Eye (tissue), 1 donor: ENCODE measurements around the gene CCDC85B.

ENCODE experiments used
- DNase-seq: peaks from one replicate; pipeline ENCODE4 v3.0.0-alpha.2; 2015

Gene CCDC85B

DNA sequence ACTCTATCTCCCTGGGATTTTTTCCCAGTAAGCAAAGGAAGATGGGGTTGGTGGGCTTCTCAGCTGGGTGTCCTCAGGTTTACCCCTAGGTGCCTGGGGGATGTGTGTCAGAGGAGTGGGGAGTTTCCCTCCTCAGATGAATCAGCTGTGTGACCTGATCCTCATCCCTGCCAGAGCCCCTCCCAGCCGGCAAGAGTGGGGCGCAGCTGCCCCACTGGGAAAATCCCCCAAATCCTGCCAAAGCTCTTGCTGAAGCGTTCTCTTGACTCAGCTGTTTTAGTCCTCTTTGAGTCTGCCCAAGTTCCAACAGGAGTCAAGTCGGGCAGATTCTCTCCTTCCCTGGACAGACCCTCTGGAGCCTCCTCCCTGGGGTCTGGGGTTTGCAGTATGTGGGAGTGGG is 22.4 kb downstream of the CCDC85B start:
- DNase-seq: no peak

- peak; percentile 54 for DNase-seq
Observed at GRCh38 chr11:65915101-65915820, 24.8 kb downstream of the CCDC85B start.

DNA sequence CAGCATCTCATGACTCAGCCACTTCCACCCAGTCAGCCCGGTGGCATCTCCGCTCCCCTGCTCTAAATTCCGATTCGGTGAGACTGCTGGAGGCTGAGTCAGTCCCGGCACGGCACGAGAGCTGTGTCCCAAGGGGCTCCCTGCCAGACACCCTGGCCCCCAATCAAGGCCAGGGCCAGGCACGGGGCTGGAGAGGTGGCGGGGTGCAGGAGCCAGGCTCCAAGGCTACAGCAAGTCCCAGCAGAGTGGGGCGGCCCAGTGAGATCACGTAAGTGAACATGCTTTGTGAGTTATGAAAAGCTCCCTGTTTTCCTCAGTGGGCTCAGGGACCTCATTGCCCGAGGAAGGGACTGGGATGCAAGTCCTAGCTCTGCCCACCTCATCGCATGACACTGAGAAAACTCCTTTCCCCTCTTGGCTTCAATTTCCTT is 25.4 kb downstream of the CCDC85B start:
- DNase-seq: peak; percentile 36

- no peak for DNase-seq
Observed at GRCh38 chr11:65916391-65916790, 25.9 kb downstream of the CCDC85B start.

GRCh38 chr11:65917077-65917433 is 26.6 kb downstream of the CCDC85B start:
- no peak for DNase-seq

DNA sequence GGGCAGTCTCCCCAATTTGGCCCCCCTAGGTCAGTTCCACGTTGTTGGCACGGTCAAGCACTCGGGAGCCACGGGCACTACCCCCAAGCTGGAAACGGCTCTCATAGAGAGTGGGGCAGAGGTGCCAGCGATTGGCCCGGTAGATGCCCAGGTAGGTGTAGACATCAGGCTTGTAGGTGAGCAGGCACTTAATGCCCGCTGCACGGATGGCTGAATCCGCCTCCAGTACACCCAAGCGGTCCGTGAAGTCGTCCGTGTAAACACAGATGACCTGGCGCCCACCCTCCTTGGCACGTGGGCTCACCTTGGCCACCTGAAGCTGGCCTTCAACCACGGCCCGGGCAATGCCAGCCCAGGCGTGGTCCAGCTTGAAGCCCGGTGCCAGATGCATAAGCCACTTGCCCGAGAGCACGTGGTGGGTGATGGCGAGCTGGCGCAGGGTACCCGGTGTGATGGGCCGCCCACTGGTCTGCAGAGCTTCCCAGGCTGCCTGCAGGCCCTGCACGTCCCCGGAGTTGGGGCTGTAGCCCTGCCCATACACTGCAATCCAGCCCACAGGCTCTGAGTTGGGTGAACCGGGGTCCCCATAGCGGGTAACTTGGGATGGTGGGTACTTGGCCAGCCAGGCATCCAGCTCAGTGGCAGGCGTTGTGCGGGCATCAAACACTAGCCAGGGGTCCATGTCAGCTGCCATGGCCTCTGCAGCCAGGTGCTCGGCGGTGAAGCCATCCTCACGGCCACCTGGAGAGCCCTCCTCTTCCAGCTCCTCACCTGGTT is 27.1 kb downstream of the CCDC85B start:
- no peak for DNase-seq

DNA sequence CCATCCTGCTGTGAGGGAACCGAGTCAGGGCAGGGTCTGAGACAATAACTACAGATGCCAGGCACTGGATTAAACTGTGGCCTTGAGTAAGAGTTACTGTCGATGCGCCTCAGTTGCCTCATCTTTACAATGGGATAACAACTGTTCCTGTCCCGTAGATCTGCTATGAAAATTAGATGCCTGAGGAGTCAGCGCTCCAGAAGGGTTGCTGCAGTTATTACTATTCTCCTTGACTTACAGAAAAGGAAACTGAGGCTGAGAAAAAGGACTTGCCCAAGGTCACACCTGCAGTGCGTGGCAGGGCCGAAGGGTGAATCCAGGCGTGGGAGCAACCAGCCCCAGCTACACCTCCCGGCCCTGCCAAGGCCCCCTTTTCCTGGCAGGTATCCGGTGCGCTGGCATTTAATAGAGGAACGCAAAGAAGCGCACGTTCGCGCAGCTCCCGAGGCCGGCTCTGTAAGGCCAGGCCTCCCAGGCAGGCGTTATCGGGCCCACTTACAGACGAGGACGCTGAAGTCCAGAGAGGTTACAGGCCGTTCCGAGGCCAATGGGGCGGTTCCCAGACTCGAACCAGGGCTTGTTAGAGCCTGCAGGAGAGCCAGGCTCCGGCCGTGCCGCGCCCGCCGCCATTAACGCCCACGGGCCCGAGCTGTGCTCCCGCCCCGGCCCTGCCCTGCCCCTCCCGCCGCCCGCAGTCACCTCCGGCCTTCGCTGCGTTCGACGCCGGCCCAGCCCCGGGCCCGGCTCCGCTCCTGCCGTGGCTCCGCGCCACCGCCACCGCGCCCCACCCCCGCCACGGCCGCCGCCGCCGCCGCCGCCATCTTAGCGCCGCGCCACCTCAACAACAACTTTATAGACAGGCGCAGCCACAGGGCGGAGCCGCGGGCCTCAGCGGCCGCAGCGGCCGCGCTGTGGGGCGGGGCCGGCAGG is 28.0 kb downstream of the CCDC85B start, which contains the start of gene C11orf68:
Gene C11orf68, minus strand, starts transcription at position 852 of the 930 bp plus-strand sequence. Its CDS starts 31 bp downstream, at position 821.
- DNase-seq: peak; percentile 67

- peak; percentile 99 for DNase-seq
Observed at GRCh38 chr11:65919141-65919572, 28.7 kb downstream of the CCDC85B start, which contains the start of gene DRAP1. DRAP1 (plus strand) TSS chr11:65919426; CDS start chr11:65919502, 76 bp downstream.

DNA sequence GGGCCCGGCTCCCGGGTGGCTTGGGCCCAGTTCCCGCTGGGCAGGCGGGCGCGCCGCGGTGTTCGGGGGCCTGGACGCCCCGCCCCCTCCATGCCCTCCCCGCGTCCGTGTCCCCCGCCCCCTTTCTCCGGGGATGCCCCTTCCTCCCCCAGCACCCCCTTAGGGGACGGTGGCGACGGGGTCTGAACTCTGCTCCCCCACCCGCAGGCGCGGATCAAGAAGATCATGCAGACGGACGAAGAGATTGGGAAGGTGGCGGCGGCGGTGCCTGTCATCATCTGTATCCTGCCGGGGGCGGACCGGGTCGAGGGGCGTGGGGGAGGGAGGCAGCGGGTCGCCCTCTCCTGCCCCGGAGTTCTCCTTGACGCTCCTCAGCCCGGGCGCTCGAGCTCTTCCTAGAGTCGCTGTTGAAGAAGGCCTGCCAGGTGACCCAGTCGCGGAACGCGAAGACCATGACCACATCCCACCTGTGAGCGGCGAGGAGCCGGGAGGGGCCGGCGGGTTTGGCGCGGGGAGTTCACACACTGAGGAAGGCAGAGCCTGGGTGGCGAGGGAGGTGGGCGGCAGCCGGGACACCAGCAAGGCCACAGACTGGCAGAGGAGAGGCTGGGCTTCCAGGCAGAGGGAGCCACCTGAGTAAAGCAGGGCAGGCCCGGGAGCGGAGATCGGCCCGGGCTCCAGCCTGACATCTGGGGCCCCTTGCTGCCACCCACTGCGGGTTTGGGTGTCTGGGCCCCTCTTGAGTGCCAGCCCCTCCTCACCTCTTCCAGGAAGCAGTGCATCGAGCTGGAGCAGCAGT is 29.3 kb downstream of the CCDC85B start:
- peak; percentile 66 for DNase-seq

DNA sequence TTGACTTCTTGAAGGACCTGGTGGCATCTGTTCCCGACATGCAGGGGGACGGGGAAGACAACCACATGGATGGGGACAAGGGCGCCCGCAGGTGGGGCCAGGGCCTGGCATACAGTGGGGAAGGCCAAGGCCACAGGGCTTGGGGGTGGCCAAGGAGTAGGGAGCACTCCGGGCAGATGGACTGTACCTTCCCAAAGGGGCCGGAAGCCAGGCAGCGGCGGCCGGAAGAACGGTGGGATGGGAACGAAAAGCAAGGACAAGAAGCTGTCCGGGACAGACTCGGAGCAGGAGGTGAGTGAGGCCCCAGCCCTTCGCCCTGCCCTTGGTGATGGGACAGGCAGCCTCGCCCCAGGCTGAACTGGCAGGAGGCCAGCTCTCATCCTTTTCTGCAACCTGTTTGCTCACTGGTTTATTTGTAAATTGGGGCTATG is 29.9 kb downstream of the CCDC85B start:
- no peak for DNase-seq

GRCh38 chr11:65921033-65921555 is 30.6 kb downstream of the CCDC85B start:
- no peak for DNase-seq

DNA sequence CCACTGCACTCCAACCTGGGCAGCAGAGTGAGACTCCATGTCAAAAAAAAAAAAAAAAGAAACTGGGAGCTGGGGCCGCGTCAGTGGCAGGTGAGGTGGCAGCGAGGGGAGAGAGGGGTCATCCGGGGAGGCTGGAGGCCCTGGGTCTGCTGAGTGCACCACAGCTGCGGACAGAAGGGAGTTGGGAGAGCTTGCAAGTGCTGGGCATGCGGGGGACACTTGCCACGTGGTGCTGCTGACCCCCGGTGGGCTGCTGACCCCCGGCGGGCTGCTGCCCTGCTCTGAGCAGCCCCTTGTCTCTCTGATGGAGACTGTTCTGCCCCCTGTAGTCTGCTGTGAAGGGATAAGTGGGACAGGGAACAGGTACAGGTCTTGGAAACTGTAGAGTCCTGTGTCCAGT is 31.4 kb downstream of the CCDC85B start:
- no peak for DNase-seq

GRCh38 chr11:65922565-65922964 is 32.1 kb downstream of the CCDC85B start:
- DNase-seq: no peak

DNA sequence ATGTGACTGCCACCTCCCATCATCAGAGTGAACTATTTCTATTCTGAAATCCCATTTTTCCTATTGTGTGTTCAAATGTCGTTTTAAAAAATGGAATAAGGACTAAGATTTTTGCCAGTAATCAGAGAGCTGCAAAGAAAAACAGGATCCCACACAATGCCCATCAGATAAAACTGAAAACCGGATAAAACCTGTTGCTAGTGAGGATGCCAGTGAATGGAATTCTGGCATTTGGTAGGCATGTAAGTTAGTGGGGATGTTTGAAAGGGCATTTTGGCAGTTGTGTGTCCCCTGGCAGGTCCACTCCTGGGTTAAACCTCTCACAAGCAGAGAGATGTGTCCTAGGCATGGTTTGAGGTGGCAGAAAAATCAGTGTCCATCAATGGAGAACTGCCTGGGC is 34.9 kb downstream of the CCDC85B start:
- DNase-seq: no peak

GRCh38 chr11:65927904-65928397 is 37.5 kb downstream of the CCDC85B start:
- DNase-seq: no peak

DNA sequence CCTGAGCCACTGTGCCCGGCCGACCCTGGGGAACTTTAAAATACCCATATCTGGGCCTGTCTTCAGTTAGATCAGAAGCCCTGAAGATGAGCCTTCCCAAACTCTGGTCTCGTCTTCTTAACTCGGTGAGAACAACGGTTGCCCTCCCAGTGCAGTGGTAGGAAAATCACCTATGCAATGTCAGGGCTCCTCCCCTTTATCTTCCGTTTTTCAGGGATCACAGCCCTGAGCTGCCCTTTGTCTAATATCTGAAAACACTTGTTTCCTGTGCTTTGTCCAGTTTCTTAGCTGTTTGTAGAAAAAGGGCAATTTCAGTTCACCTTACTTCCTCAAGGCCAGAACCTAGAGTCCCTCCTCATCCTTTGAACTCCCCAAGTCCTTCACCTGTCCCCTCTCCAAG is 38.2 kb downstream of the CCDC85B start:
- no peak for DNase-seq

GRCh38 chr11:65931773-65932557 is 41.5 kb downstream of the CCDC85B start:
- DNase-seq: no peak

- DNase-seq: peak; percentile 54
Observed at GRCh38 chr11:65932558-65932919, 42.1 kb downstream of the CCDC85B start.

- no peak for DNase-seq
Observed at GRCh38 chr11:65934014-65934413, 43.5 kb downstream of the CCDC85B start.

- no peak for DNase-seq
Observed at GRCh38 chr11:65937766-65938165, 47.3 kb downstream of the CCDC85B start.
